Spinal cord (tissue), 10 donors: ENCODE data around the gene RAPGEF1. TPM values are rescaled to one million over a fixed set of nuclear protein-coding genes. Genes with fewer than 3 reads are reported as not detected.

ENCODE experiments used
- DNase-seq, 6 donors: peaks; one replicate each; pipeline versions ENCODE4 v3.0.0 to v3.0.0-alpha.2; 2013 to 2015; ENCODE audit warnings: low spot score in 6 of 6, low read depth in 4 of 6
- H3K27ac ChIP-seq: one replicate; pipeline ENCODE4 v1.5.1; 2013; ENCODE audit warnings: low read depth, low read length, control low read depth
- H3K27me3 ChIP-seq: one replicate; pipeline ENCODE4 v1.6.1; 2013; ENCODE audit warnings: low read length; ENCODE audit not compliant: control insufficient read depth, insufficient read depth
- H3K36me3 ChIP-seq: one replicate; pipeline ENCODE4 v1.6.1; 2013; ENCODE audit warnings: low read length; ENCODE audit not compliant: control insufficient read depth, insufficient read depth
- H3K4me1 ChIP-seq: one replicate; pipeline ENCODE4 v1.6.1; 2013; ENCODE audit warnings: low read length; ENCODE audit not compliant: control insufficient read depth, insufficient read depth
- H3K4me3 ChIP-seq: one replicate; pipeline ENCODE4 v1.5.1; 2013; ENCODE audit warnings: low read depth, low read length, control low read depth
- H3K9me3 ChIP-seq: one replicate; pipeline ENCODE4 v1.6.1; 2013; ENCODE audit warnings: low read length; ENCODE audit not compliant: control insufficient read depth, insufficient read depth
- WGBS: methylation state at CpG from one replicate; pipeline ENCODE4 v1.1.5; 2013; ENCODE audit warnings: missing lambda C conversion rate; ENCODE audit not compliant: insufficient coverage; 5-methylcytosine and 5-hydroxymethylcytosine counted together
- polyA plus RNA-seq, 2 donors: library from polyadenylated mRNA; unstranded; fragments of 120-200 nt; gene quantifications; one replicate each; pipeline ENCODE4 v1.2.1, GENCODE V29; 2013; ENCODE audit not compliant: insufficient read length in 2 of 2
- total RNA-seq, 2 donors: library from RNA; depleted of rRNA in 1 of 2; stranded (reverse); fragments of 120-200 nt in 1 of 2; fragments of >200 nt in 1 of 2; gene quantifications; one replicate each; pipeline versions ENCODE4 v1.2.3 to v1.2.4, GENCODE V29; 2013 to 2014
- donor health status: healthy.

RAPGEF1 gene
- total and polyA plus RNA-seq, 4 donors = 39.7 to 175 (median 89.2) TPM

DNA sequence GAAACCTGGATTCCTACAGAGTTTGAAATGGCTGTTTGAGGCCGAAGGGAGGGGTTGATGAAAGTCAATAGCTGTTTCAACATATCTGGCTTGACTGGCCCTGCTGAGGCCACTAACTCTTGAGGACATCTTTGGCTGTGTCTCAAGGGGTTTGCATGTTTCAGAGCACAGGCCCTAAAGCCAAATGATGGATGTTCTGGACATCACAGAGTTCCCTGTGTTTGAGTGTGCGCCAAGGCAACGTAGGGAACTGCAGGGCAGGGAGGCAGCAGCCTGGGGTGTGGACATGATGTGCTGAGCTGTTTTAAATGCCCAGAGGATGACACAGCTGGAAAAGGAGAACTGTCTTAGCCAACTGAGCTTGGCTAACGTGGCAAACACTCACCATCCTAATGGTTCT is 89.6 kb downstream of the RAPGEF1 start:
- 71% methylated on average over 4 of the region's 4 CpGs for WGBS
- Histone ChIP-seq H3K4me3 (no peak overlapping the region), H3K36me3 (peaks cover 8% of the 10 kb centered on the region), H3K27ac (no peak overlapping the region), H3K27me3 (no peaks in the 10 kb centered on the region), H3K4me1 (peaks cover 9% of the 10 kb centered on the region), H3K9me3 (no peaks in the 10 kb centered on the region)
- no peak for DNase-seq

DNA sequence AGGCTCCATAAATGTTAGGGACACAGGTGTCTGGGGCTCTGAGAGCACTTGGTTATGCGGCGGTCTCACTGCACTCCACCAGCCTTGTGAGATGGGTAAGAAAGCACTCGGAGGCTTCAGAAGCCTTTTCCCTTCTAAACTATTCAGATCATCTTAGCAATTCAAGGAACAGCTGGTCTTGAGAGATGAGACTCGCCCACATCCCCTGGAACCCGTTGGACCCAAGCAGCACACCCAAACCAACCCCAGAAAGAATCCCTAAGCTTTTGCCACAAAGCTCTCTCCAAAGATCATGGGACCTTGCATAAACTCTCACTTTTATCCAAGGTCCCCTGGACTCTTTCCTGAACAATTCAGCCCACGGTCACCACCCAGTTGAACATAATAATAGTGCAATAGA is 90.2 kb downstream of the RAPGEF1 start:
- Histone ChIP-seq H3K4me3 (no peak overlapping the region), H3K36me3 (peaks cover 8% of the 10 kb centered on the region), H3K27ac (no peak overlapping the region), H3K9me3 (no peaks in the 10 kb centered on the region), H3K27me3 (no peaks in the 10 kb centered on the region), H3K4me1 (peaks cover 11% of the 10 kb centered on the region)
- 99% methylated on average over 4 of the region's 6 CpGs for WGBS
- DNase-seq = no peak

DNA sequence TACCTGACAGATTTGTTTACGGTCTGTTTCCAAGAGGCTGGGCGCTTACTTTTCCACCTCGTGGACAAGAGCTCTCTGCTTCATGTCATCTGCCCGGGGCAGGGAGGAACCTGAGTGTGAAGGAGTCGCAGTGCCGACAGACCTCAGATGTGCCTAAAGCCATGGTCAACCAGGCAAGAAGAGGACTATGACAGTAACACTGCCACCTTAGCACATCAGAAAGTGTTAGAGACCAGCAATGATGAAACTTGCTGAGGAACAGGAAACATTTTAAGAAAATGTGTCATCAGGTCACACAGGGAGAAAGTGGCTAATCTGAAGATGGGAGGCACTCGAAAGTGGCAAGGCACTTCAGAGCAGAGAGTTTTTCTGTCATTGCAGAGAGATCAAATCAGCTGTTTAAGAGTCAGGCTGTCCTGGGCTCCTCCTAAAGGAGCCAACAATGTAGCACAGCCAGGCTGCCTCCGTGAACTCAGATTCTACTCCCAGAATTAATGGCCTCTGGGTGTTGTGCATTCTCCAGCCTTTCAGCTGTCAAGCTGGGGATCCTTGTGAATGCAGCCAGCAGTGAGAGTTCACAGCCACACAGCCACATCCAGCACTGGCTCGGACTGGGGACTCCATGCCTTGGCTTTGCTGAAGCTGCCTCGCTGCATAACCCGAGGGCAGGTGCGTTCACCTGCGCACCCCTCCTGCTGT is 94.6 kb downstream of the RAPGEF1 start:
- 60% methylated on average over 12 of the region's 13 CpGs for WGBS
- Histone ChIP-seq H3K4me3 (no peak overlapping the region), H3K27me3 (no peaks in the 10 kb centered on the region), H3K9me3 (no peaks in the 10 kb centered on the region), H3K4me1 (peaks cover 36% of the 10 kb centered on the region), H3K27ac (no peak overlapping the region), H3K36me3 (peaks cover 17% of the 10 kb centered on the region)
- peak in 2 of 6 donors; percentile 51 to 67 for DNase-seq

DNA sequence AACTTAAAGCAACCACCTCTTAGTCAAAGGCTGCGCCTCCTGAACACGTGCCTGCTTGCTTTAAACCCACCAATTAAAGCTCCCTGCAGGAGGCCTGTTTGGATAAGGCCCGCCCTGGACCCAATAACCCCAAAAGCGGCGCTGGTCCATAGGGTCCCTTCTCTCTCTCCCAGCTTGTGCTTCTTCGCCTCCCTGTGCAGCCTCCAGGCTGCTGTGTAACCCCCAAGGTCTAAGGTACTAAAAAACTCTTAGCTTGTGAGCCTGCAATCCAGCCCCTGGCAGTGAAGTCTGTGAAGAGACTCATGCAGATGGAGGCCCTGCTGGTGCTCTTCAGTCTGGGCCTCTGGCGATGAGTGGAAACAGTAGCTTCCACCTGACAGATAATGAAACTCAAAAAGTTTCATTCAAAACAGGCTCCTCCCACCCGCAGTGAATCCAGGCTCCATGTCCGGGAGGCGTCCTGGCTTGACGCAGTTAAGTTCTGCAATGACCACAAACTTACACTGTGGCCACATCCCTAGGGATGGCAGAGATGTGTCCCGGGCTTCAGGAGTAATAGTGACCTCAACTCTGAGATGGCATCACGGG is 97.3 kb downstream of the RAPGEF1 start:
- no peaks in the 10 kb centered on the region for H3K9me3 ChIP-seq
- H3K27me3 ChIP-seq = no peaks in the 10 kb centered on the region
- no peak overlapping the region for H3K4me3 ChIP-seq
- no peak for DNase-seq
- no peak overlapping the region for H3K27ac ChIP-seq
- peaks cover 40% of the 10 kb centered on the region for H3K4me1 ChIP-seq
- 83% methylated on average over 9 of the region's 13 CpGs for WGBS
- peaks cover 22% of the 10 kb centered on the region for H3K36me3 ChIP-seq

DNA sequence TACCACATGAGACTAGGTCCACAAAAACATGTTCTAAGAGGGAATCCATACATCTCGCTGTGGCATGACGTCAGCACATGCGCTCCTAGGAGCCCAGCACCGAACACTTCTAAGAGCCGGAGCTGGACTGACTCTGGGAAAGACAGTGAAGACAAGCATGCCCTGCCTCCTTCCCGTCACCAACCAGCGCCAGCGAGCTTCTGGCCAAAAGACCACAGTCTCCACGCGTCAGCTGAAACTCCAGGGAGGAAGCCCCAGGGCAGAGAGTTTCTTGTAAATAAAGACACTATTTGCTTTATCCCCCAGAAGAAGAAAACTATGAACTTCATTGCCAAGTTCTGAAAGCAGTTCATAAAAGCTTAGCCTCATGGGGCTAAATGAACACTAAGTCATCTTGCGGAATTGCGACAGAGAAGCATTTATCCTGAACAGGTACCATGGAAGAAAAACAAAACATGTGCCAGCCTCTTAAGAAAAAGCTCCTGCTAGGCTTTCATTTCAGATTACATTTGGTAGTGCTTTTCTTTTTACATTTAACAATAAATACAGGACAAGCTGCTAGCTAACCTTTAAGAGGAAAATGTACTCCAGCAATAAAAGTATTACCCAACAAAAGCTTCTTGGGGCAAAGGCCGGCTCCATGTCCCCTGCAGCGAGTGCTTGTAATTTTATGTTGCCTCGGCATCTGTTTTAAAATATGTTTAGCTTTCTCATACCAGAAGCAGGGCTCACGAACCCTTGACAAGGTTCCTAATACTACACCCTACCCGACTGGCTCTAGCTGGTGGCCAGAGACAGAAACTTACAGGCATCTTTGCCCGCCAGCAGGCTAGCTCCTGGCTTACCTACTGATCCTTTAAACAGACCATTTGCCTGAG is 98.0 kb downstream of the RAPGEF1 start:
- Histone ChIP-seq H3K27me3 (no peaks in the 10 kb centered on the region), H3K36me3 (peaks cover 24% of the 10 kb centered on the region), H3K27ac (peak overlapping the region; percentile 16), H3K9me3 (no peaks in the 10 kb centered on the region), H3K4me1 (peaks cover 40% of the 10 kb centered on the region), H3K4me3 (no peak overlapping the region)
- 60% methylated on average over 13 of the region's 18 CpGs for WGBS
- DNase-seq = peak in 1 of 6 donors; percentile 72

DNA sequence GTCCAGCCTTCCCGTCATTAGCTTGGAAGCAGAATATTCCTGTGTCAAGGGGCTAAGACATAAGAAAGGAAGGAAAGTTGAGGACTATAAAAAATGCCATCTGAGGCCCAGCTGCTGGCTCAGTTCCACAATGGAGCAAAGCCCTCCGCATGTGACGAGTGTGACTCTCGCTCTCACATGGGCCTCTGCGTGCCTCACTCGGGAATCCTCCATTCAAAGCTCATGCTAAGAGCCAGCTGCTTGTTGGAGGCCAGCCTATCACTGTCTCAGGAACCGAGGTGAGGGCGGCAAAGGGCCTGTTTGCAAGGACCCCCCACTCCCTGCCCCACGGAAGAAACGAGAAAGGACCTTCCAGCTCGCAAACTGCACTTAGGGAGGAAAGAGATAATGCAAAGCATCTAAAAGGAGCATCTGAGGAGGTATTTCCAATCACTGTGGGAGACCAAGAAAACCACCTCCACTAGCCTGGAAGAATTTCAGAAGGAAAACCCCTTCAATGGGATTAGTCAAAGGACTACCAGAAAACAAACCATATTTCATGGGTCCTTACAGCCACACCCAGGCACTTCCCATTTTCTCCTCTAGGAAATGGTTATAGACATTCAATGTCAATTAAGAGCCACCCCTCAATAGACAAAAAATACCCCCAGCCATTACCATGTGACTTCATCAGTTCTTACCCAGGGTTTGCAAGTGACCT is 99.3 kb downstream of the RAPGEF1 start:
- DNase-seq = no peak

DNA sequence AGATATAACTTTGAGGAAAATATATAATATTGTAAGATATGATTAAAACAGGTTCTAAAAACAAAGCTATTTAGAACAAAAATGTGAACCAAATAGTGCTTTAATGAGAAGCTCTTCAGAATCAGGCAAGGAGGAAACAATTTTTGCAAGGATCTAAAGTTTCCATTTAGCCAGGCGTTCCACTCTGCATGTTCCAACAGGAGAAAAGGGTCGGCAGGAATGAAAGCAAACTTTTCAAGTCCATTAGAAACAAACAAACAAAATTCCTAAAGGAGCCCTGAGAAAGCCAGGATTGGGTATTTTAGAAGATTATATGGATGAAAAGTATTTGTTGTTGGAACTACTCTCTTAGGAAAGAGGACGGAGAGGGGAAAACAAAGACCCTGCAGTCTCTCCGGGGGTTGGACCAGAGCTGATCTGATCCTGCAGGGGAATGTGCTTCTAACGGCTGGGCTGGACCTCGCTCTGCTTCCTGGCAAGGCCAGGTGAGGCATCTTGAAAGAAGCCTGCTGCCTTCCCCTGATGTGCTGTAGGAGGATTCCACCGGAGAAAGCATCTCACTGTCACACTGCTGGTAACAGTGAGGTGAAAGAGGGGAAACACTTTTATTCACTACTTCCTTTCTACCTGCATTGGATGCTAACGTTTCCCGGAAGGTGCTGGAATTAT is 100.0 kb downstream of the RAPGEF1 start:
- Histone ChIP-seq H3K36me3 (peaks cover 25% of the 10 kb centered on the region), H3K27me3 (no peaks in the 10 kb centered on the region), H3K9me3 (no peaks in the 10 kb centered on the region), H3K4me1 (peaks cover 35% of the 10 kb centered on the region), H3K4me3 (no peak overlapping the region), H3K27ac (no peak overlapping the region)
- WGBS = 59% methylated on average over 5 of the region's 9 CpGs
- no peak for DNase-seq

More for the DNA sequence above, 99.3 kb downstream of the RAPGEF1 start:
- Histone ChIP-seq H3K27ac (no peak overlapping the region), H3K27me3 (no peaks in the 10 kb centered on the region), H3K36me3 (peaks cover 25% of the 10 kb centered on the region), H3K9me3 (no peaks in the 10 kb centered on the region), H3K4me1 (peaks cover 38% of the 10 kb centered on the region), H3K4me3 (no peak overlapping the region)
- 55% methylated on average over 6 of the region's 11 CpGs for WGBS

DNA sequence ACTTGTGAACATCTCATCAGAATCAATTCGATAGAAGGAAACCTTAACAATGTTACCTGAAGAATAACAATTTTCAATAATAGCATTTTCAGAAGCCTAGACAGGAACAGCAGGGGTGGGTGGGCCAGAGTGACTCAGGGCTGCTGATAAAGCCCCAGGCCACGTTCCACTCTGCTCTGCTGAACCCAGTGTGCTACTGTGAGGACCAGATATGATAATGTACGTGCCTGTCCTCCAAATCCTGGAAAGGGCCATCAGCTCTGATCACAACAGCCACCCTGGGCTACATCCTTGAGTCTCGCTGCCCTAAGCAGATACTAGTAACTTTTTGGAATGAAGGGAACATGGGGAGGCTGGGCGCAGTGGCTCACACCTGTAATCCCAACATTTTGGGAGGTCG is 103.3 kb downstream of the RAPGEF1 start:
- WGBS = 75% methylated on average over 2 of the region's 6 CpGs
- Histone ChIP-seq H3K4me1 (peaks cover 20% of the 10 kb centered on the region), H3K36me3 (peaks cover 19% of the 10 kb centered on the region), H3K4me3 (no peak overlapping the region), H3K9me3 (no peaks in the 10 kb centered on the region), H3K27ac (no peak overlapping the region), H3K27me3 (no peaks in the 10 kb centered on the region)
- no peak for DNase-seq

DNA sequence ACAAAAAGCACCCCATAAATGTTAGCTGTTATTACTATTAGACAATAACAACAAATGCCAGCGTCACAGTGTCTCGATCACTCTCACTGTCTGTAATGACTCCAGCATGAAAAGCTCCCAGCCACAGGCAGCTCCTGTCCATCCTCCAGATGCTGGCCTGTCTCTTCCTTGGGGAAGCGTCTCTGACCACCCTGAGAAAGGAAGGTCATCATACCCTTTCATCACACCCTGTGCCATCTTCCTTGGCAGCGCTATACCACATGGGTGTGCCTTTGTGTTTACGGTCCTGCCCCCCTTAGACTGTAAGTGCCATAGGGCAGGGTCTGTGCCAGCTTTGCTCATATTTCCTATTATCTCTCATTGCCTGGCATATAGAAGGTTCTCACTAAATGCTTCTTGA is 104.0 kb downstream of the RAPGEF1 start:
- Histone ChIP-seq H3K36me3 (peaks cover 22% of the 10 kb centered on the region), H3K27me3 (no peaks in the 10 kb centered on the region), H3K27ac (no peak overlapping the region), H3K4me1 (peaks cover 17% of the 10 kb centered on the region), H3K4me3 (no peak overlapping the region), H3K9me3 (no peaks in the 10 kb centered on the region)
- WGBS = 91% methylated on average over 3 of the region's 5 CpGs
- no peak for DNase-seq
